GM19035 (cell line): ENCODE measurements around the gene GSTP1.
A peak's percentile ranks its signal among the peaks of the same experiment; 100 is the strongest.
"Not testable (repeated sequence)": the region's sequence is repeated elsewhere in the genome, so short reads cannot be mapped to it uniquely, and the experiment has no call there.

Experiments
- ATAC-seq: cut with Tn5 transposase; IDR thresholded peaks from one replicate; pipeline ENCODE4 v1.9.1; 2021; ENCODE audit not compliant: unreplicated experiment

GSTP1 gene

DNA sequence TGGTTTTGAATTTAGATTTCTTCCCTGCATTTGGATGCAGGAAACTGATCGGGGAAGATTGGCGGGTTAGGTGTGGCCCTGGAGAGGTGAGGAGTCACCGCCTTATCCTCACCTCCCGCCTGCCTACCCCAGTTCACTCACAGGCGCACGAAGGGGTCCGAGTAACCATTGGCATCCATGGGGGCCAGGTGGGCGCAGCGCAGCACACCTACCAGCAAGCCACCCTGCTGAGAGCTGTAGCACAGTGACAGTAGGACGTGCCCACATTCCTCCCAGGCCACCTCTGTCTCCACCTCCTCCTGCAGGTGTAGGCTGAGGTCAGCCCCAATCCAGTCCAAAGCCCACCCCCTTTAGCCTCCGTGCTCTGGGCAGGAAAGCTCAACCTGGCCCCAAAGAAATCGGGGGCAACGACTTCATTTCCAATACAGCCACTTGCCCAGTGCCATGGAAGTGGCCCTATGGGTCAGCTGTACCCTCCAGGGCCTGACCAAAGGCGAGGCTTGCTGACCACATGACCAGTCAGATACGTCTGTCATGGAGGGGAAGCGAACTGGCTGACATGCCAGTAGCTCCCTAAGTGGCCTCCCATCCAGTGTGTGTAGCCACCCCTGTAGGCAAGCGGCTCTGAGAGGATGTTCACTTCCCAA lies 29.8 kb downstream of the GSTP1 start:
- ATAC-seq = no peak

DNA sequence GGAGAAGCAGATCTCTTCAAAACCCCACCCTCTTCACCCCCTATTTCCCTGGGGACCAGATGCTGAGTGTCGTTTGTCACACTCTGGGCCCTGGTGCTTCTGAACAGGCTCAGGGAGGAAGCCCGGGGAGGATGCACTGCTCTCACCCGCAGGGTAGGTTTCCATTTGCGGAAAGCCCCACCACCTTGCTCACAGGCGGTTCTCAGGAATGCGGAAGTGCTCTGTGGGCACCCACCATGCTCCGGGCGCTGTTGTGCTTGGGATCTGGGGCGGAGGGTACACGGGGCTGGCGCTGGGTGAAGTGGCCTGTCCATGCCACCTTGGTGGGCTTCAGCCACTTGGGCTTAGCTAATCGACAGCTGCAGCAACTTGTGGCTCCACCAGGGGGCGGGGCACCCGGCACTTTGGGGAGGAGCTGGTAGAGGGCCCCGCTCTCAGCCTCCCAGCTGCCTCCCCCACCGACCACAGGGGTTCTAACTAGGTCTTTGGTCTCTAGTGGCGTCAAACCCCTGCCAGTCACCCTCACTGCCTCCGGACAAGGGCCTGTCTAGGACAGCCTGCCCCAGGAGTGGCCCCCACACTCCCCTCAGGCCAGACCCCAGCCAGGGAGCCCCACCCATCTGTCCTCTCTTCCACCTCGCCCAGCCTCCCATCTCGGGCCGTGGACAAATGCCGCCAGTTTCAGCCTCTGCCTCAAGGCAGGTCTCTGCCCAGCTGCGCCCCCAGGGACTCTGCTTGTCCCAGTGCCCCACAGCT lies 30.5 kb downstream of the GSTP1 start:
- ATAC-seq = peak; percentile 74

DNA sequence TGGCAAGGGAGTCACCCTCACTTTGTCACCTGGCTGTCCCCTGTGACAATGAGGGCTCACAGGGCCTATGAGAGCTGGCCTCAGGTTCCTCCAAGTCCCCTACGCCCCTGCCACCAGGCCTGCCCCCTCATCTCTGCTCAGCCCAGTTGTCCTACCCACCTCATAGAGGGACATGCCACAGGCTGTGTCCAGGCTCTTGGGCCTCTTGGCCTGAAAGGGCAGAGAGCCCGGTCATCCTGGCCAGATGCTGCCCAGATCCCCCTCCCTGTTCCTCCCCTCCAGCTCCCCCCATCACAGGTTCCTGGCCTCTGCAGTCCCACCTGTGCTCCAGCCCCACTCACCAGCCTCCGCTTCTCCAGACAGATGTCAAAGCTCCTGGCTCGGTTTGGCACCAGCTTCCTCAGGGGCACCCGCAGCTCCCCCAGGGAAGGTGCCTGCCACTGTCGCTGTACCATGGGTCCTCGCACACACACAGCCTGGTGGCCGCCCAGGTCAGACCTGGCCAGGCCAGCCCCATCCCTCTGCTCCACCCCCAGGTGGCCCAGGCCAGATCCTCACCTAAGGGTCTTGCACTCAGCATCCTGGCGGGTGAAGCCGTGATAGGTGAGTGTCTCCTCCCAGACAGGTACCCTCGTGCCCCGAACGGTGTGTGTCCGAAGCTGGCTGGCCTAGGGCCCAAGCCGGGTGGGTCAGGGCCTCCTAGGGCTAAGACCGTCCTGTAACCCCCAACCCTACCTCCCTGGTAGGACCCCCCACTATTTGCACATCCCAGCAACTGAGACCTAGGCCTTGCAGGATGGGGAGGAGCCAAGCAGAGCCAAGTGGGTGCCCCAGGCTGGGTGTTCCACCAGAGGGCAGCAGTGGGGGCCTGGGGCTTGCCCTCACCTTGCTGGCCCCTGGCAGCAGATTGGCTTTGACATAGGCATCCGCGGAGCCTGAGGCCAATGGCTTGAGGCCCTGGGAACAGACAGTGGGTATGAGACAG lies 31.4 kb downstream of the GSTP1 start:
- ATAC-seq = no peak

- no peak for ATAC-seq
These were observed 32.3 kb downstream of the GSTP1 start for GRCh38 chr11:67615728-67616430.

DNA sequence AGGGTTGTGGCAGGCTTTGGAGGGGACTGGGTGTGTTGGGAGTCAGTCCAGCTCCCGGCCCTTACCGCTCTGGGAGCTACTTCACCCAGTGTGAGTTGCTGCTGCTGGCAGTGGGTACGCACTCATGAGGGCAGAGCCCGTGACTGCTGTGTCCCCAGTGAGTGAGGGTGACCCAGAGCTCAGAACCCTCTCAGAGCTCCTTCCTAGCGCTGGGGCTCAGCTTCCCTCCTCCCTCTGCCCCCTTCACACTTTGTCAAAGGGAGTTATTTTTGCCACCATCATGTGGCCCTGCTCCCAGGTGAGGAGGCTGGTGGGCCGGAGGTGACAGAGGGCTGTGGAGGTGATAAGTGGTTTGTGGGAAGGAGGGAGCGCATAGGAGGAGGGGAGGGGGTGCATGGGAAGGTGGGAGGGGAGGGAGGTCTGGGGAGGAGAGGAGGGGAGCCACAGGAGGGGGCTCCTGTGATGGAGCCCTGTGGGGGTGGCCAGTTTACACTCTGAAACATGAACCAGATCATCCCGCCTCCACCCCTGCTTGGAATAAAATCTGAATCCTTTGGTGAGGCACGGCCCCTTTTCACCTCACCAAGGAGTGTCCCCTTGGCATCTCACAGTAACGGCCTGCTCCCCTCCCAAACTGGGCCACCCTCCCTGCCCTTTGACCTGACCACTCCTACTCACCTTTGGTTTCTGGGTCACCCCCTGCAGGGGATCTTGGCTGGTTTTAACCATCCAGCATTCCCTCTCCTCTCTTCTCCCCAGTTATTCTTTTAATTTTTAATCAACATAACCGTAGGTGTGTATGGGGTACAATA lies 33.0 kb downstream of the GSTP1 start:
- no peak for ATAC-seq

DNA sequence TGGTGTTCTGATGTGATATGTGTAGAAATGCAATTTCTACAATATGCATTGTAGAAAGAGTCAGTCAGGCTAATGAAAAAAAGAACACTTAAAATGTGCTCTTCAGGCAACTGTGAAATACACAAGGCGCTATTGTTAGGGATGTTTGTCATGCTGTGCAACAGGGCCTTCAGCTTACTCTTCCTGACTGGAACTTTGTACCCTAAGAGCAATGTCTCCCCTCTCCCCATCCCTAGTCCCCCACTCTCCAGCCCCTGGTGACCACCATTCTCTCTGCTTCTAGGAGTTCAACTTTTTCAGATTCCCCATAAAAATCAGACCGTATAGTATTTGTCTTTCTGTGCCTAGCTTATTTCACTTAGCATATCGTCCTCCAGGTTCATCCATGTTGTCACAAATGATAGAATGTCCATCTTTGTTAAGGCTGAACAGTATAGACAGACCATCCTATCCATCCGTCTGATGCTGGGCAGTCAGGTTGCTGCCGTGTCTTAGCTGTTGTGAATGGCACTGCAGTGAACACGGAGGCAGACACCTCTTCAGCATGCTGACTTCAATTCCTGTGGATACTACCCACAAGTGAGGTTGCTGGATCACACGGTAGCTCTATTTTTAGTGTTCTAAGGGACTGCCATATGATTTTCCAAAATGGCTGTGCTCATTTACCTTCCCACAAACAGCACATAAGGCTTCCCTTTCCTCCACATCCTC lies 33.8 kb downstream of the GSTP1 start:
- no peak for ATAC-seq

GRCh38 chr11:67618901-67619659 lies 35.5 kb downstream of the GSTP1 start:
- not testable (repeated sequence) for ATAC-seq

- ATAC-seq = not testable (repeated sequence)
These were observed 36.3 kb downstream of the GSTP1 start for GRCh38 chr11:67619683-67620618.

GRCh38 chr11:67620621-67621020 lies 37.0 kb downstream of the GSTP1 start:
- ATAC-seq = not testable (repeated sequence)

GRCh38 chr11:67621928-67622327 lies 38.3 kb downstream of the GSTP1 start:
- ATAC-seq = not testable (repeated sequence)

DNA sequence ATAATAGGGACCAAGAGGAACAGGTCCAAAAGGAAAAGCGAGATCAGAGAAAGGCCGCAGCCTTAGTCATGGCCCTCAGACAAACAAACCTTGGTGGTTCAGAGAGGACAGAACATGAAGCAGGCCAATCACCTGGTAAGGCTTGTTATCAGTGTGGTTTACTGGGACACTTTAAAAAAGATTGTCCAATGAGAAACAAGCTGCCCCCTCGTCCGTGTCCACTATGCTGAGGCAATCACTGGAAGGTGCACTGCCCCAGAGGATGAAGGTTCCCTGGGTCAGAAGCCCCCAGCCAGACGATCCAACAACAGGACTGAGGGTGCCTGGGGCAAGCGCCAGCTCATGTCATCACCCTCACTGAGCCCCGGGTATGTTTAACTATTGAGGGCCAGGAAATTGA lies 39.3 kb downstream of the GSTP1 start:
- not testable (repeated sequence) for ATAC-seq

- ATAC-seq = not testable (repeated sequence)
These were observed 40.2 kb downstream of the GSTP1 start for GRCh38 chr11:67623795-67624194.

DNA sequence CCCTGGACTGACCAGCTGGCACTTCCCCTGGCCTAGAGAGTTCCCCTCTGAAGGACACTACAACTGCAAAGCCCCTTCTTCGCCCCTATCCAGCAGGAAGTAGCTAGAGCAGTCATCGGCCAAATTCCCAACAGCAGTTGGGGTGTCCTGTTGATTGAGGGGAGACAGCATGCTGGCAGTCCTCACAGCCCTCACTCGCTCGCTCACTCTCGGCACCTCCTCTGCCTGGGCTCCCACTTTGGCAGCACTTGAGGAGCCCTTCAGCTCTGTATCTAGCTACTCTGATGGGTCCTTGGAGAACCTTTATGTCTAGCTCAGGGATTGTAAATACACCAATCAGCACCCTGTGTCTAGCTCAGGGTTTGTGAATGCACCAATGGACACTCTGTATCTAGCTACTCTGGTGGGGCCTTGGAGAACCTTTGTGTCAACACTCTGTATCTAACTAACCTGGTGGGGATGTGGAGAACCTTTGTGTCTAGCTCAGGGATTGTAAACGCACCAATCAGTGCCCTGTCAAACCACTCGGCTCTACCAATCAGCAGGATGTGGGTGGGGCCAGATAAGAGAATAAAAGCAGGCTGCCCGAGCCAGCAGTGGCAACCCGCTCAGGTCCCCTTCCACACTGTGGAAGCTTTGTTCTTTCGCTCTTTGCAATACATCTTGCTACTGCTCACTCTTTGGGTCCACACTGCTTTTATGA lies 42.7 kb downstream of the GSTP1 start:
- ATAC-seq = not testable (repeated sequence)

DNA sequence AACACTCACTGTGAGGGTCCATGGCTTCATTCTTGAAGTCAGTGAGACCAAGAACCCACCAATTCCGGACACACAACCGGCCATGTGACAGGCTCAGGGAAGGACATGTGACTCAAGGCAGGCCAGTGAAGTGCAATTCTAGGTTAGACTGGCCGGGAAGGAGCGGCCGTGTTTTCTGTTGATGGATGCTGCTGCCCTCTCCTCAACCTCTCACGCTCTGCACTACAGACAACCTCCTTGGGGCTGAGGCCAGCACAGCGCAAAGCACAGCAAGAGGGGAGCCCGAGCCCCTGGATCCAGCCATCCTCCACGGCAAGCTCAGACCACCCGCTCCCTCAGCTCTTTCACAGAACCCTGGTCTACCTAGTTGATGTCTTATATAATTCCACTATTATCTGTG lies 43.4 kb downstream of the GSTP1 start:
- ATAC-seq = no peak

DNA sequence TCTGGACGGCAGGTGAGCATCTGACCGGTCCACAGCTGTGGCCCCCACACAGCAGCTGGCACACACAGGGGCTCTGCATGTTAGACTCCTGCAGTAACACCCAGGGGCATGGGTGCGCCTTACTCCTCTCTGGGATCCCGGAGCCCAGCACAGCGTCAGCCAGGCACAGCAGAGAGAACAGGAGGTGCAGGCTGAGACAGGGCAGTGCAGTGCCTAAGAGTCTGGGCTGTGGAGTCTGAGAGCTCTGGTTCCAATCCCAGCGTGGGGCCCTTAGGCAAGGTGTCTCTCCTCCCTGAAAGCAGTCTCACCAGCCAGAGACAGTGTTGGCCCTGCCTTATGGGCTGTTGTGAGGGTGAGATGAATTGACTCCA lies 43.8 kb downstream of the GSTP1 start:
- ATAC-seq = no peak

GRCh38 chr11:67627812-67628624 lies 44.4 kb downstream of the GSTP1 start:
- ATAC-seq = no peak
